Measurements from ENCODE around the gene MOSMO. TPM values are rescaled to one million over a fixed set of nuclear protein-coding genes. Genes with fewer than 3 reads are reported as not detected.
"Not testable (repeated sequence)": the region's sequence is repeated elsewhere in the genome, so short reads cannot be mapped to it uniquely, and the experiment has no call there.

MOSMO gene
- total and polyA plus RNA-seq, 2 donors from 2014 or later, result 6.3 to 12.8 TPM

DNA sequence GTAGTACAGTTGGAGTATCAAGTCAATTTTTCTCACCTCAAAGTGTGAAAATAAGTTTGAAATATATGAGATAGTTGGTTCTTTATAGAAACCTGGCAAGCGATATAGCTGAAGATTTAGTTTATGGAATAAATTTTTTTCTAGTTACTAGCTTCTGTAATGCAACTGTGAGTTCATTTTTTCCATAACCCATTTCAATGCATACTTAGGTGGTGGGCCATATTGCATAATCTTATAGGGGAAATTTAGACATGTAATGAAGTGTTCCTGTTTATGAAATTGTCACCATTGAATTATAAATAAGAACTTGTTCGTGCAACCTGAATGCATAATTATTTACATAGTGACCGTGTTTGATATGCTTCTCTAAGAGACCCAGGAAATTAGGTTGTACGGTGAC is 9.0 kb downstream of the MOSMO start:
- TF ChIP-seq, protein P1, sequence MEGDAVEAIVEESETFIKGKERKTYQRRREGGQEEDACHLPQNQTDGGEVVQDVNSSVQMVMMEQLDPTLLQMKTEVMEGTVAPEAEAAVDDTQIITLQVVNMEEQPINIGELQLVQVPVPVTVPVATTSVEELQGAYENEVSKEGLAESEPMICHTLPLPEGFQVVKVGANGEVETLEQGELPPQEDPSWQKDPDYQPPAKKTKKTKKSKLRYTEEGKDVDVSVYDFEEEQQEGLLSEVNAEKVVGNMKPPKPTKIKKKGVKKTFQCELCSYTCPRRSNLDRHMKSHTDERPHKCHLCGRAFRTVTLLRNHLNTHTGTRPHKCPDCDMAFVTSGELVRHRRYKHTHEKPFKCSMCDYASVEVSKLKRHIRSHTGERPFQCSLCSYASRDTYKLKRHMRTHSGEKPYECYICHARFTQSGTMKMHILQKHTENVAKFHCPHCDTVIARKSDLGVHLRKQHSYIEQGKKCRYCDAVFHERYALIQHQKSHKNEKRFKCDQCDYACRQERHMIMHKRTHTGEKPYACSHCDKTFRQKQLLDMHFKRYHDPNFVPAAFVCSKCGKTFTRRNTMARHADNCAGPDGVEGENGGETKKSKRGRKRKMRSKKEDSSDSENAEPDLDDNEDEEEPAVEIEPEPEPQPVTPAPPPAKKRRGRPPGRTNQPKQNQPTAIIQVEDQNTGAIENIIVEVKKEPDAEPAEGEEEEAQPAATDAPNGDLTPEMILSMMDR (IDR thresholded peaks at IDR 0.05; ENCODE audit: borderline replicate concordance, extremely low read depth, insufficient read depth), result no peak
- Histone ChIP-seq H3K4me1 (ENCODE audit: control insufficient read depth in 2 of 3, insufficient read depth in 2 of 3, low read depth in 1 of 3, low read length in 3 of 3) (no peaks in the 10 kb centered on the region), H3K27ac (ENCODE audit: low read depth in 2 of 2, low read length in 2 of 2) (no peak overlapping the region), H3K9me3 (ENCODE audit: control insufficient read depth in 2 of 3, insufficient read depth in 1 of 3, low read length in 3 of 3) (no peaks in the 10 kb centered on the region), H3K36me3 (ENCODE audit: control insufficient read depth in 2 of 3, insufficient read depth in 3 of 3, low read length in 3 of 3) (no peaks in the 10 kb centered on the region), H3K4me3 (ENCODE audit: low read length in 3 of 3) (no peak overlapping the region), H3K27me3 (ENCODE audit: control insufficient read depth, insufficient read depth, low read length) (no peaks in the 10 kb centered on the region), H3K9ac (ENCODE audit: low read length in 3 of 3) (no peak overlapping the region)
- intact Hi-C loops (cut with DNase I), result no loop called here
- no peak for FAIRE-seq
- no peak for DNase-seq

DNA sequence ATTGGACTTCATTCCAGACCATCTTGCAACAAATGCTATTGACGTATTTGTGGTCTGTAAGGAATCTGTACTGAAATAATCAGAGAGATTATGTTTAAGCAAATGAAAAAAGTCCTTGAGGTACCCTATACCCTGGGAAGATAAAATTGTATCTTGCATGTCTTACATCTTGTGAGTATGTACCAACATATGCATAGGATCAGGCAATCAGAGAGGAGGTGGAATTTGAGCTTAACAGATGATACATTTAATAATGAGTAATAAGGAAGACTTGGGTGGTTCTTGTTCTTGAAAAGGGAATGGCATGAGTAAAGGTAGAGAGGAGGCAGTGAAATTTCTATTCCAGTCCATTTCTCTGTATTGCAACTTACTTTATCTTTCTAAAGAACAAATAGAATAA is 10.6 kb downstream of the MOSMO start:
- Histone ChIP-seq H3K9me3 (ENCODE audit: control insufficient read depth in 2 of 3, insufficient read depth in 1 of 3, low read length in 3 of 3) (no peaks in the 10 kb centered on the region), H3K27me3 (ENCODE audit: control insufficient read depth, insufficient read depth, low read length) (no peaks in the 10 kb centered on the region), H3K36me3 (ENCODE audit: control insufficient read depth in 2 of 3, insufficient read depth in 3 of 3, low read length in 3 of 3) (no peaks in the 10 kb centered on the region), H3K9ac (ENCODE audit: low read length in 3 of 3) (no peak overlapping the region), H3K27ac (ENCODE audit: low read depth in 2 of 2, low read length in 2 of 2) (no peak overlapping the region), H3K4me3 (ENCODE audit: low read length in 3 of 3) (no peak overlapping the region), H3K4me1 (ENCODE audit: control insufficient read depth in 2 of 3, insufficient read depth in 2 of 3, low read depth in 1 of 3, low read length in 3 of 3) (no peaks in the 10 kb centered on the region)
- intact Hi-C loops (cut with DNase I), result no loop called here
- DNase-seq (no peak), FAIRE-seq (no peak)
- TF ChIP-seq, protein P1 (IDR thresholded peaks at IDR 0.05; ENCODE audit: borderline replicate concordance, extremely low read depth, insufficient read depth), result no peak

DNA sequence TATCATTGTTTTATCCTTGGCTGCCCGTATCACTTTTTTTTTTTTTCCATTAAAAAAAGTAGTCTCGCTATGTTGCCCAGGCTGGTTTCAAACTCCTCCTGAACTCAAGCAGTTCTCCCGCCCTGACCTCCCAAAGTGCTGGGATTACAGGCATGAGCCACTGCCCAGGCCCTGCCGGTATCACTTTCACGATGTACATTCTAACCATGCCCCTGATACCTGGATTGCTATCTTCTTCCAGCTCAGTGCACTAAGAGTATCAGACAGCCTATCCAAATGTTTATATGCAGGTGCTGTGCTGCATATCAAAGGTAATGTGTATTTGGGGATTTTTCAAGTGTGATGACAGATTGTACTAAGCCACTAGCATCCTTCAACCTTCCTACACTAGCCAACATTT is 14.2 kb downstream of the MOSMO start:
- Histone ChIP-seq H3K9me3 (ENCODE audit: control insufficient read depth in 2 of 3, insufficient read depth in 1 of 3, low read length in 3 of 3) (no peaks in the 10 kb centered on the region), H3K4me3 (ENCODE audit: low read length in 3 of 3) (no peak overlapping the region), H3K27ac (ENCODE audit: low read depth in 2 of 2, low read length in 2 of 2) (no peak overlapping the region), H3K9ac (ENCODE audit: low read length in 3 of 3) (no peak overlapping the region), H3K27me3 (ENCODE audit: control insufficient read depth, insufficient read depth, low read length) (no peaks in the 10 kb centered on the region), H3K4me1 (ENCODE audit: control insufficient read depth in 2 of 3, insufficient read depth in 2 of 3, low read depth in 1 of 3, low read length in 3 of 3) (peaks cover 0 to 6% (median 2%) of the 10 kb centered on the region in 3 donors), H3K36me3 (ENCODE audit: control insufficient read depth in 2 of 3, insufficient read depth in 3 of 3, low read length in 3 of 3) (no peaks in the 10 kb centered on the region)
- TF ChIP-seq, protein P1 (IDR thresholded peaks at IDR 0.05; ENCODE audit: borderline replicate concordance, extremely low read depth, insufficient read depth), result no peak
- intact Hi-C loops (cut with DNase I), result no loop called here
- DNase-seq (no peak), FAIRE-seq (no peak)

DNA sequence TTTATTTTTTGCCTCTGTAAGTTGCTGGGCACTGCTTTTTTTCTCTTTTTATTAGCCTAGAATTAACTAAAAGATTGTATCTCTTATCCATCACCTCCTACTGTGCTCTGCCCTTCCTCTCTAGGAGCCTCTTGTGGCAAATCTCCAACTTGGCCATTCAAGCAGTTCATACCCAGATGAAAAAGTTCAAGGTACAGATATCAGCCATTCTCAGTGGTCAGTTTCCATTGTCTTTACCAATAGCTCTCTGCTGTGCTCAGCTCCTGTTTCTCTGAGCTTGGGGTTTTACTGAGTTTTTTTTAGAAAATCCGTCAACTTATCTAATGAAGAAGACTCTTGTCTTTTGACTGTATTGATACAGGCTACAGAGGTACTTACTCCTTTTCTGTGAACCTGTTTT is 15.6 kb downstream of the MOSMO start:
- peaks cover 0 to 13% (median 5%) of the 10 kb centered on the region in 3 donors for H3K4me1 ChIP-seq (ENCODE audit: control insufficient read depth in 2 of 3, insufficient read depth in 2 of 3, low read depth in 1 of 3, low read length in 3 of 3)
- intact Hi-C loops (cut with DNase I), result no loop called here
- no peaks in the 10 kb centered on the region for H3K36me3 ChIP-seq (ENCODE audit: control insufficient read depth in 2 of 3, insufficient read depth in 3 of 3, low read length in 3 of 3)
- no peak overlapping the region for H3K9ac ChIP-seq (ENCODE audit: low read length in 3 of 3)
- DNase-seq (no peak), FAIRE-seq (no peak)
- no peaks in the 10 kb centered on the region for H3K9me3 ChIP-seq (ENCODE audit: control insufficient read depth in 2 of 3, insufficient read depth in 1 of 3, low read length in 3 of 3)
- no peaks in the 10 kb centered on the region for H3K27me3 ChIP-seq (ENCODE audit: control insufficient read depth, insufficient read depth, low read length)
- H3K27ac ChIP-seq (ENCODE audit: low read depth in 2 of 2, low read length in 2 of 2), result no peak overlapping the region
- TF ChIP-seq, protein P1 (IDR thresholded peaks at IDR 0.05; ENCODE audit: borderline replicate concordance, extremely low read depth, insufficient read depth), result no peak
- no peak overlapping the region for H3K4me3 ChIP-seq (ENCODE audit: low read length in 3 of 3)

DNA sequence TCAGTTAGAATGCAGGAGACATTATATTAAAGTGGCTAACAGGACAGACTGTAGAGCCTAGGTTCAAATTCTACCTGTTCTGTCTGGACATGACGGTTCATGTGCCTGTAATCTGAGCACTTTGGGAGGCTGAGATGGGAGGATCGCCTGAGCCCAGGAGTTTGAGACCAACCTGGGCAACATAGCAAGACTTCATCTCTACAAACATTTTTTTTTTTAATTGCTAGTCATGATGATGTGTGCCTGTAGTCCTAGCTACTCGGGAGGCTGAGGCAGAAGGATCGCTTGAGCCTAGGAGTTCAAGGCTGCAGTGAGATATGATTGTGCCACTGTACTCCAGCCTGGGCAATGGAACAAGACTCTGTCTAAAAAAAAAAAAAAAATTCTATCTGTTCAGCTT is 16.9 kb downstream of the MOSMO start:
- not testable (repeated sequence) for FAIRE-seq

More for the DNA sequence above, 16.9 kb downstream of the MOSMO start:
- H3K4me3 ChIP-seq (ENCODE audit: low read length in 3 of 3); H3K9ac ChIP-seq (ENCODE audit: low read length in 3 of 3); H3K9me3 ChIP-seq (ENCODE audit: control insufficient read depth in 2 of 3, insufficient read depth in 1 of 3, low read length in 3 of 3); H3K27me3 ChIP-seq (ENCODE audit: control insufficient read depth, insufficient read depth, low read length); H3K27ac ChIP-seq (ENCODE audit: low read depth in 2 of 2, low read length in 2 of 2); intact Hi-C loops (cut with DNase I); H3K36me3 ChIP-seq (ENCODE audit: control insufficient read depth in 2 of 3, insufficient read depth in 3 of 3, low read length in 3 of 3); DNase-seq: not testable (repeated sequence)
- H3K4me1 ChIP-seq (ENCODE audit: control insufficient read depth in 2 of 3, insufficient read depth in 2 of 3, low read depth in 1 of 3, low read length in 3 of 3), result peaks cover 0 to 13% (median 5%) of the 10 kb centered on the region in 3 donors
